ENCODE results near the gene BCAN.
A peak's percentile ranks its signal among the peaks of the same experiment; 100 is the strongest.

The BCAN gene

GRCh38 chr1:156658945-156659574 is 17.1 kb downstream of the BCAN start:
- H3K4me3 ChIP-seq (ENCODE audit: low read depth, low read length) = no peak overlapping the region
- no peaks in the 10 kb centered on the region for H3K27me3 ChIP-seq (ENCODE audit: control insufficient read depth, insufficient read depth, low read length)
- H3K4me2 ChIP-seq (ENCODE audit: low read length) = no peak overlapping the region
- H2AFZ ChIP-seq = no peak overlapping the region
- H3K9me3 ChIP-seq (ENCODE audit: control insufficient read depth, low read length) = no peaks in the 10 kb centered on the region
- H3K27ac ChIP-seq = no peak overlapping the region
- H3K4me1 ChIP-seq = no peaks in the 10 kb centered on the region
- H3K9ac ChIP-seq = no peak overlapping the region
- no peaks in the 10 kb centered on the region for H3K79me2 ChIP-seq
- no peaks in the 10 kb centered on the region for H3K36me3 ChIP-seq (ENCODE audit: control insufficient read depth, insufficient read depth, low read length)
- no peak for TF ChIP-seq CTCF (IDR thresholded peaks at IDR 0.05)

GRCh38 chr1:156659661-156659987 is 17.7 kb downstream of the BCAN start:
- H3K27ac ChIP-seq = no peak overlapping the region
- no peak overlapping the region for H3K4me3 ChIP-seq (ENCODE audit: low read depth, low read length)
- H3K9me3 ChIP-seq (ENCODE audit: control insufficient read depth, low read length) = no peaks in the 10 kb centered on the region
- peak overlapping the region; percentile 33 for H2AFZ ChIP-seq
- H3K4me2 ChIP-seq (ENCODE audit: low read length) = peak overlapping the region; percentile 3
- TF ChIP-seq CTCF (IDR thresholded peaks at IDR 0.05) = no peak
- H3K4me1 ChIP-seq = no peaks in the 10 kb centered on the region
- no peaks in the 10 kb centered on the region for H3K27me3 ChIP-seq (ENCODE audit: control insufficient read depth, insufficient read depth, low read length)
- no peak overlapping the region for H3K9ac ChIP-seq
- H3K36me3 ChIP-seq (ENCODE audit: control insufficient read depth, insufficient read depth, low read length) = no peaks in the 10 kb centered on the region
- no peaks in the 10 kb centered on the region for H3K79me2 ChIP-seq

GRCh38 chr1:156659988-156660751 is 18.3 kb downstream of the BCAN start:
- Histone ChIP-seq H3K79me2 (no peaks in the 10 kb centered on the region), H3K4me1 (no peaks in the 10 kb centered on the region), H3K4me3 (ENCODE audit: low read depth, low read length) (no peak overlapping the region), H3K4me2 (ENCODE audit: low read length) (peak overlapping the region; percentile 3), H2AFZ (peak overlapping the region; percentile 33), H3K9me3 (ENCODE audit: control insufficient read depth, low read length) (no peaks in the 10 kb centered on the region), H3K36me3 (ENCODE audit: control insufficient read depth, insufficient read depth, low read length) (no peaks in the 10 kb centered on the region), H3K27ac (no peak overlapping the region), H3K9ac (no peak overlapping the region), H3K27me3 (ENCODE audit: control insufficient read depth, insufficient read depth, low read length) (no peaks in the 10 kb centered on the region)
- peak; percentile 94 for TF ChIP-seq CTCF (IDR thresholded peaks at IDR 0.05)

GRCh38 chr1:156660752-156661112 is 18.8 kb downstream of the BCAN start:
- H3K4me3 ChIP-seq (ENCODE audit: low read depth, low read length) = no peak overlapping the region

More at GRCh38 chr1:156660752-156661112, 18.8 kb downstream of the BCAN start:
- no peak for TF ChIP-seq CTCF (IDR thresholded peaks at IDR 0.05)
- H3K4me1 ChIP-seq = no peaks in the 10 kb centered on the region
- no peaks in the 10 kb centered on the region for H3K27me3 ChIP-seq (ENCODE audit: control insufficient read depth, insufficient read depth, low read length)
- H2AFZ ChIP-seq = no peak overlapping the region
- no peak overlapping the region for H3K4me2 ChIP-seq (ENCODE audit: low read length)
- no peaks in the 10 kb centered on the region for H3K36me3 ChIP-seq (ENCODE audit: control insufficient read depth, insufficient read depth, low read length)
- H3K9ac ChIP-seq = no peak overlapping the region
- no peaks in the 10 kb centered on the region for H3K9me3 ChIP-seq (ENCODE audit: control insufficient read depth, low read length)
- peak overlapping the region; percentile 32 for H3K27ac ChIP-seq
- H3K79me2 ChIP-seq = no peaks in the 10 kb centered on the region

Data from parathyroid adenoma (tissue), 2 donors.